Measurements from ENCODE around the gene ITGA3. TPM values are rescaled to one million over a fixed set of nuclear protein-coding genes. Genes with fewer than 3 reads are reported as not detected.

ITGA3 gene
- 10 to 100 TPM; 13.7 to 13.9 TPM for total RNA-seq

DNA sequence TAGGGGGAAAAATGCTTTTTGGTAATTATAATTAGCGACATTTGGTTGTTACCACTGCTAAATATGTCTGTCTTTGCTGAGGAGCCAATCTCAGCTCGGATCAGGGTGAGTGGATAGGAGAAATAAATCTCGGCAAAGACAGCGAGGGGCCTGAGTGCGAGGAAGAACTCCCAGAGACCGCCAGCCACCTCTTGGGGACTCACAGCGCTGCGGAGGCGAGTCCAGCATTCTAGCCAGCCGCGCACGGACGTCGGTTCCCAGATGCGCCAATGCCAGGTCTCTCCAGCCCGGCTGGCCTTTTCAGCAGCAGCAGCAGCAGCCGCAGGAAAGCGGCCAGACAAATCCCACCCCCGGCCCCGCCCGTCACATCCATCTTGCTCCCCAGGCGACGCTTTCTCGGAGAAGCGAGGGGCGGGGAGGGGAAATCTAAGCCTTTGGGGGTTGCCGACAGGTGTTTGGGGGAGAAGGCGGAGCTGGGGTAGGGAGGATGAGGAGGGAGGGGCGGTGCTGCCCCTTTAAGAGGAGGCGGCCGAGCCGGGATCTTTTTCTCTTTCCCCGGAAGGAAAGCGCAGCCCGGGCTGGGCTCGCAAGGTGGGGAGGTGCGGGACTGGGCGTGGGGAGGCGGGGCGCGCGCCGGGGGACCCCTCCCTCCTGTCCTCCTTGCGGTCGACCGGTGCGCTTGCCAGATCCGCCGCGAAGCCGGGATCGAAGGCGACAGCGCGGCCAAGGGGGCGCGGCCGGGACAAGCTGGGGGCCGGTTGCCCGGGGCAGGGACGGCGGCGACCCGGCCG, at the start of gene ITGA3:
ITGA3 (plus strand) TSS at position 685 of the 791 bp plus-strand sequence. CDS start 330 bp downstream, outside the sequence.
- peaks cover 11 to 14% of the 10 kb centered on the region in 2 donors for H3K27me3 Mint-ChIP-seq
- H3K4me1 Mint-ChIP-seq (ENCODE audit: low read depth in 2 of 2), result peaks cover 30 to 37% of the 10 kb centered on the region in 2 donors
- H3K9me3 Mint-ChIP-seq, result no peaks in the 10 kb centered on the region
- H3K27ac Mint-ChIP-seq, result peak within 1 kb of the TSS; percentile 30 to 57
- H3K36me3 Mint-ChIP-seq, result no peaks in the 10 kb centered on the region
- peak within 1 kb of the TSS; percentile 88 for H3K4me3 Mint-ChIP-seq
- peak; percentile 59 to 78 for ATAC-seq
- peak; percentile 69 for DNase-seq (ENCODE audit: low spot score)

- ATAC-seq, result no peak
- H3K4me3 Mint-ChIP-seq, result no peak overlapping the region
- no peaks in the 10 kb centered on the region for H3K4me1 Mint-ChIP-seq (ENCODE audit: low read depth in 2 of 2)
- H3K27me3 Mint-ChIP-seq, result peaks cover 27 to 57% of the 10 kb centered on the region in 2 donors
- no peak overlapping the region for H3K27ac Mint-ChIP-seq
- no peak for DNase-seq (ENCODE audit: low spot score)
- H3K36me3 Mint-ChIP-seq, result peaks cover 13% of the 10 kb centered on the region
- H3K9me3 Mint-ChIP-seq, result peaks cover 3% of the 10 kb centered on the region
Observed at GRCh38 chr17:50009282-50009681, 46.6 kb upstream of the ITGA3 start.

DNA sequence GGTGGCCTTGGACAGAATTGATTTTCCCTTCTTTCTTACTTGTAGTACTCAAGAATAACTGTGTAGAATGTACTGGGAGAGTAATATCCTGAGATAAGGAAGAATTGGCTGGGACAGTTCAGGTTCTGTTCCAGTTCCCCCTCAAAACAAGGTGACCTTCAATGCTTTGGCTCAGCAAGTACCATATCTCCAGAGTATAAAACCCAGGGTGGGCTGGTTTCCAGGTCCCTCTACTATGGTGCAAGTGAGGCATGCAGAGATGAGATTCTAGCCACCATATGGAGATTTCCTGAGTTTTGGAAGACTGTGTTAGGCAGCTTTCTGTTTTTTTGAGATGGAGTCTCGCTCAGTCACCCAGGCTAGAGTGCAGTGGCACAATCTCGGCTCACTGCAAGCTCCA, 42.8 kb upstream of the ITGA3 start:
- Mint-ChIP-seq H3K9me3 (peaks cover 3% of the 10 kb centered on the region), H3K4me3 (no peak overlapping the region), H3K4me1 (ENCODE audit: low read depth in 2 of 2) (no peaks in the 10 kb centered on the region), H3K36me3 (peaks cover 19% of the 10 kb centered on the region), H3K27me3 (peaks cover 16 to 38% of the 10 kb centered on the region in 2 donors), H3K27ac (no peak overlapping the region)
- DNase-seq (ENCODE audit: low spot score) (no peak), ATAC-seq (no peak)

DNA sequence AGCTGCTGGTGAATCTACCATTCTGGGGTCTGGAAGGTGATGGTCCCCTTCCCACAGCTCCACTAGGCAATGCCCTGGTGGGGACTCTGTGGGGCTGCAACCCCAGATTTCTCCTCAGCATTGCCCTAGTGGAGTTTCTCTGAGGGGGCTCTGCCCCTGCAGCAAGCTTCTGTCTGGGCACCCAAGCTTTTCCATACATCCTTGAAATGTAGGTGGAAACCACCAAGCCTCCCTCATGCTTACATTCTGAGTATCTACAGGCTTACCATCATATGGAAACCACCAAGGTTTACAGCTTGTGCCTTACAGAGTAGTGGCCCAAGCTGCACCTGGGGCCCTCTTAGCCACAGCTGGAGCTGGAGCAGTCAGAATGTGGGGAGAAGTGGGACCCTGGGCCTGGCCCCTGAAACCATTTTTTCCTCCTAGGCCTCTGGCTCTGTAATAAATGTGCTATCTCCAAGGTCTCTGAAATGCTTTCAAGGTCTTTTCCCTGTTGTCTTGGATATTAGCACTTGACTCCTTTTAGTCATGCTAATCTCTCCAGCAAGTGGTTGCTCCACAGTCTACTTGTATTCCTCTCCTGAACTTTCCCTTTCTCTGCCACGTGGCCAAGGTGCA, 41.3 kb upstream of the ITGA3 start:
- DNase-seq (ENCODE audit: low spot score) (no peak), ATAC-seq (no peak)
- Mint-ChIP-seq H3K4me3 (no peak overlapping the region), H3K9me3 (no peaks in the 10 kb centered on the region), H3K36me3 (peaks cover 12% of the 10 kb centered on the region), H3K4me1 (ENCODE audit: low read depth in 2 of 2) (no peaks in the 10 kb centered on the region), H3K27ac (no peak overlapping the region), H3K27me3 (peaks cover 15 to 23% of the 10 kb centered on the region in 2 donors)

GRCh38 chr17:50015146-50015545, 40.8 kb upstream of the ITGA3 start:
- Mint-ChIP-seq H3K4me3 (no peak overlapping the region), H3K27me3 (peaks cover 13 to 21% of the 10 kb centered on the region in 2 donors), H3K9me3 (no peaks in the 10 kb centered on the region), H3K36me3 (peaks cover 12% of the 10 kb centered on the region), H3K27ac (no peak overlapping the region), H3K4me1 (ENCODE audit: low read depth in 2 of 2) (no peaks in the 10 kb centered on the region)
- ATAC-seq, result no peak
- DNase-seq (ENCODE audit: low spot score), result no peak

- Mint-ChIP-seq H3K9me3 (no peaks in the 10 kb centered on the region), H3K27me3 (peaks cover 17% of the 10 kb centered on the region in 2 donors), H3K4me3 (no peak overlapping the region), H3K27ac (no peak overlapping the region), H3K4me1 (ENCODE audit: low read depth in 2 of 2) (no peaks in the 10 kb centered on the region), H3K36me3 (peaks cover 6% of the 10 kb centered on the region)
- ATAC-seq (no peak), DNase-seq (ENCODE audit: low spot score) (no peak)
Observed at GRCh38 chr17:50018909-50019308, 37.0 kb upstream of the ITGA3 start.

DNA sequence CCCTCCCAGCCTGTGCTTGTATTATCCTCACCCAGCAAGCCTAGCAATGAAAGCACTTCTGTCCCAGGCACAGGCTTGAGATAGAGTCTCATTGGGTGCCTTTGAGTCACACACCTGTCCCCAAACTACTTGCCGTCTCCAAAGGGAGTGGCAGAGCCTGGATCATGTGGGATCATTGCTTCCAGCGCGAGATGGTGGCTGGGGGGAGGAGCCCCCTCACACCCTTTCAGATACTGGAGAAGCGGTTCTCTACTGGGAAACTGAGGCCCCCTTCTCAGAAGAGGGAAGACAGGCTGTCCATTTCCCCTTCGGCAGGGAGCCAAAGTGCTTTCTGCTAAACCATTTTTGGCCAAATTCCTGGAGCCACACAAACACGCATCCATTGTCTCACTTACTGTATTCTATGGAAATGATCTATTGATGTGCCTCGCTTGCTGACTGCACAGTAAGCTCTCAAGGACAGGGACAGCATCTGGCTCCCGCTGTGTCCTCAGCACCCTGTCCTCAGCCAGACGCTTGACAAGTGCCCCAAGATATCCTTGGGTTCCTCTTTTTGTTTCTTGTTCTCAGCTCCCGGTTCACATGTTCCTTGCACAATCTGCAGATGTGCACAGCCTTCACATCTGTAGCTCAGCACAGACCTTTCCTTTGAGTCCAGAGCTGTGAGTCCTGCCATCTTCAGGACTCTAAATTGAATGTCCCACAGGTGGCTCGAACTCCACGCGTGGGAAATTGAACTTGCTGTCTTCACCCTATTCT, 34.9 kb upstream of the ITGA3 start:
- Mint-ChIP-seq H3K4me3 (no peak overlapping the region), H3K36me3 (no peaks in the 10 kb centered on the region), H3K9me3 (no peaks in the 10 kb centered on the region), H3K4me1 (ENCODE audit: low read depth in 2 of 2) (no peaks in the 10 kb centered on the region), H3K27ac (no peak overlapping the region), H3K27me3 (peaks cover 17% of the 10 kb centered on the region in 2 donors)
- DNase-seq (ENCODE audit: low spot score) (no peak), ATAC-seq (no peak)

DNA sequence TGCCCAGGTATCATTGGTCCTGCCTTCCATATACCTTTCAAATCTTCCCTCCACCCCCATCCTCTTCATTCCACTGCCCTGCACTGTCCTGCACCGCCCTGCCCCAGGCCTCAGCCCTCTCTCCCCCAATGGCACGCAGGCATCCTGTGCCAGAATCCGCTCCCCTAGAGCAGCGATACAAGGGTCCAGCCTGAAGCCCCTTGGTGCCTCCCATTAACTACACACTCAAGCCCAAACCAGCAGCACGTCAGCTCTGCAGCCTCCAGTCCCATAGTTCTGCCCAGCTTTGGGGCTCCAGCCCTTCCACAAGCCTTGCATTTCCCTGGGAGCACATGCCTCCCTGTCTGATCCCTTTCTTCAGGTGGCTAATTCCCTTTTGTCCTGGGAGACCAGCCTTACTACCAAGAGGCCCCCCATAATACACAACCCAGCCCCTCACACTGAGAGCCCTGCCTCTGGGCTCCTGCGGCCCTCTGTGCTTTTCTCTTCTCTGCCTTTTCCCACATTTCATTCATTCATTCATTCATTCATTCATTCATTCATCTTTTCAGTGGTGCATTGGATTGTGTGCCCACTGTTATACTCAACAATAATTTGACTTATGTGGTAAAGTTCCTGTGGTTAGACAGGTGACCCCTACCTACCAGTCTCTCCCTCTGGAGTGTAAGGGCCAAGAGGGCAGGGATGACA, 34.1 kb upstream of the ITGA3 start:
- DNase-seq (ENCODE audit: low spot score), result no peak
- no peaks in the 10 kb centered on the region for H3K36me3 Mint-ChIP-seq
- H3K4me1 Mint-ChIP-seq (ENCODE audit: low read depth in 2 of 2), result no peaks in the 10 kb centered on the region
- ATAC-seq, result no peak
- H3K9me3 Mint-ChIP-seq, result no peaks in the 10 kb centered on the region
- no peak overlapping the region for H3K4me3 Mint-ChIP-seq
- peaks cover 17% of the 10 kb centered on the region in 2 donors for H3K27me3 Mint-ChIP-seq
- no peak overlapping the region for H3K27ac Mint-ChIP-seq

DNA sequence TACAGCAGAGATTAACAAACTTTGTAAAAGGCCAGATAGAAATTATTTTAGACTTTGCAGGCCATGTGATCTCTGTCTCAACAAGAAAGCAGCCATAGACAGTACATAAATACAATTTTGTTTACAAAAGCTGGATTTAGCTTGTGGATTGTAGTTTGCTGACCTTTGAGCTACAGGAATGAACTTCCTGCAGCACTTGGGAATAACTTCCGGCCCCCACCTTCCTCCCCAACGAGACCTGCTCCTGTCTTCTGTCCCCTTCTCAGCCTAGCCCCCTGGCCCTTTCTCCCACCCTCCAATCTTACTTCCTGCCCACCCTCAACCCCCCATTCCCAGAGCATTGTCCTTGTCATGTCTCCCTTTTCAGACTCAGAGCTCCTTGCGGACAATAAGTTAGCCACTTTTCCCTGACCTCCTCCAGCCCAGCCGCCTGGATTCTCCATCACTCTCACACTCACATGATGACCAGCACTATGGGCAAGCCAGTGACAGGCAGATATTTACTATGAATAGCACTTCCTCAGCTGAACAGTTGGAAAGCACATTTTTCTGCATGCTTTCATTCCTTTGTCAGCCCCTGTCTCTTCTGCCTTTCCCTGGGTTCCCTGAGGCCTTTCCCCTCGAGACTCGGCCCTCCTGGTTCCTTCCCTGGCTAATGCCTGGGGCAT, 33.3 kb upstream of the ITGA3 start:
- H3K9me3 Mint-ChIP-seq, result no peaks in the 10 kb centered on the region
- no peak overlapping the region for H3K4me3 Mint-ChIP-seq
- H3K4me1 Mint-ChIP-seq (ENCODE audit: low read depth in 2 of 2), result peaks cover 0 to 2% of the 10 kb centered on the region in 2 donors
- no peaks in the 10 kb centered on the region for H3K36me3 Mint-ChIP-seq
- ATAC-seq (no peak), DNase-seq (ENCODE audit: low spot score) (no peak)
- no peak overlapping the region for H3K27ac Mint-ChIP-seq
- peaks cover 17 to 20% of the 10 kb centered on the region in 2 donors for H3K27me3 Mint-ChIP-seq

DNA sequence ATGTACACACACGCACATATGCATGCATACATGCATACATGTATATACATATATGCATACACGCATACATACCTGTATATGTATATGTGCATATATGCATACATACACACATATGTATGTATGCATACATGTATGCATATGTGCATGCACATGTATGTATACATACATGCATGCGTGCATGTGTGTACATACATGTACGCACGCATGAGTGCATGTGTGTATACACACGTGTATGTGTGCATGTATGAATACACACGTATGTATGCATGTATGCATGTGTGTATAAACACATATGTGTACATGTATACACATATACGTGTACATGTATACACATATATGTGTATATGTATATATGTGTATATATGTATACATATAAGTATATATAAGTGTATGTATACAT, 32.4 kb upstream of the ITGA3 start:
- Mint-ChIP-seq H3K9me3 (no peaks in the 10 kb centered on the region), H3K36me3 (no peaks in the 10 kb centered on the region), H3K27ac (no peak overlapping the region), H3K27me3 (peaks cover 20 to 25% of the 10 kb centered on the region in 2 donors), H3K4me1 (ENCODE audit: low read depth in 2 of 2) (peaks cover 0 to 5% of the 10 kb centered on the region in 2 donors), H3K4me3 (no peak overlapping the region)
- DNase-seq (ENCODE audit: low spot score) (no peak), ATAC-seq (no peak)

- Mint-ChIP-seq H3K27ac (no peak overlapping the region), H3K4me3 (no peak overlapping the region), H3K27me3 (peaks cover 28% of the 10 kb centered on the region in 2 donors), H3K4me1 (ENCODE audit: low read depth in 2 of 2) (peaks cover 0 to 7% of the 10 kb centered on the region in 2 donors), H3K9me3 (no peaks in the 10 kb centered on the region), H3K36me3 (no peaks in the 10 kb centered on the region)
- ATAC-seq (no peak), DNase-seq (ENCODE audit: low spot score) (no peak)
Observed at GRCh38 chr17:50024808-50025207, 31.1 kb upstream of the ITGA3 start.

- Mint-ChIP-seq H3K4me1 (ENCODE audit: low read depth in 2 of 2) (peaks cover 0 to 7% of the 10 kb centered on the region in 2 donors), H3K27me3 (peaks cover 23 to 30% of the 10 kb centered on the region in 2 donors), H3K36me3 (no peaks in the 10 kb centered on the region), H3K27ac (no peak overlapping the region), H3K4me3 (peak overlapping the region; percentile 17), H3K9me3 (no peaks in the 10 kb centered on the region)
- DNase-seq (ENCODE audit: low spot score) (no peak), ATAC-seq (no peak)
Observed at GRCh38 chr17:50026046-50026675, 29.7 kb upstream of the ITGA3 start.

DNA sequence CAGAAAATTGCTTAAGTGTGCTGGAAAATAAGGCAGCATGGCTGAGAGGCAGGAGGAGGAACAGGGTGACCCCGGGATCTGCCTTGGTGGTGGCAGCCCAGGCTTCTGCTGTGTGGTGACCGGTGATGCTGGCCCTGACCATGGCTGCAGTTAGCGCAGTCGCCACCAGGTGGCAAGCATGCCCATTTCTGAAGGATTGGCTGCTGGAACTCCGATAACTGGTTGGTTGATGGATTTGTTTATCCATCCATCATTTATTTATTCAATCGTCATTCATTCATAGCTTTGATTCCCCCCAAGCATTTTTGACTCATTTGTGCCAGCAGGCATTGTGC, 29.1 kb upstream of the ITGA3 start:
- no peaks in the 10 kb centered on the region for H3K9me3 Mint-ChIP-seq
- H3K4me3 Mint-ChIP-seq, result no peak overlapping the region
- H3K4me1 Mint-ChIP-seq (ENCODE audit: low read depth in 2 of 2), result peaks cover 0 to 7% of the 10 kb centered on the region in 2 donors
- H3K27me3 Mint-ChIP-seq, result peaks cover 22 to 26% of the 10 kb centered on the region in 2 donors
- no peaks in the 10 kb centered on the region for H3K36me3 Mint-ChIP-seq
- peak; percentile 66 to 82 for ATAC-seq
- no peak overlapping the region for H3K27ac Mint-ChIP-seq
- peak; percentile 77 for DNase-seq (ENCODE audit: low spot score)
